DMS53 treated with DMSO at 0.1 percent for 48 hours (cell line): Measurements from ENCODE around the gene PWP2.
"Not testable (repeated sequence)": the region's sequence is repeated elsewhere in the genome, so short reads cannot be mapped to it uniquely, and the experiment has no call there.

ENCODE experiments used
- DNase-seq: peaks from one replicate; lab custom pipeline; 2025; ENCODE audit not compliant: unreplicated experiment; lab: John Stamatoyannopoulos, UW

PWP2 gene

DNA sequence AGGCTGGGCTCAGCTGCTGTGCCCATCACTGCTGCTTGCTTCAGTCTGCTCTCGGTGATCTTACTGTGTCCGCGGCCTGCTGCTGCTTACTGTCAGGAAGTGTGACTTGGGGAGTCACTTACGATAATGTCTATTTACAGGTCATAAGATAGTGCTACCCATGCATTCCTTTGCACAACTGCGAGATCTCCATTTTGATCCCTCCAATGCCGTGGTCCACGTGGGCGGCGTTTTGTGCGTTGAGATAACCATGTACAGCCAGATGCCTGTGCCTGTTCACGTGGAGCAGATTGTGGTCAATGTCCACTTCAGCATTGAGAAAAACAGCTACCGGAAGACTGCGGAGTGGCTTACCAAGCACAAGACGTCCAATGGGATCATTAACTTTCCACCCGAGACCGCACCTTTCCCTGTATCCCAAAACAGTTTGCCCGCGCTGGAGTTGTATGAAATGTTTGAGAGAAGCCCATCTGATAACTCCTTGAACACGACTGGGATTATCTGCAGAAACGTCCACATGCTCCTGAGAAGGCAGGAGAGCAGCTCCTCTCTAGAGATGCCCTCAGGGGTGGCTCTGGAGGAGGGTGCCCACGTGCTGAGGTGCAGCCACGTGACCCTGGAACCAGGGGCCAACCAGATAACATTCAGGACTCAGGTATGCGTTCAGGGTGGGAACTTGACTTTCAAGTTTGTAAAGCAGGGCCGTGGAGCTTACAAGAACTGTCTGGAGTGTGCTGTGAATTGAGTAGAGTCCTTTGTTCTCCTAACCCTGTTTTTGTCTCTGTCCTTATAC, 24.4 kb upstream of the PWP2 start:
- no peak for DNase-seq

DNA sequence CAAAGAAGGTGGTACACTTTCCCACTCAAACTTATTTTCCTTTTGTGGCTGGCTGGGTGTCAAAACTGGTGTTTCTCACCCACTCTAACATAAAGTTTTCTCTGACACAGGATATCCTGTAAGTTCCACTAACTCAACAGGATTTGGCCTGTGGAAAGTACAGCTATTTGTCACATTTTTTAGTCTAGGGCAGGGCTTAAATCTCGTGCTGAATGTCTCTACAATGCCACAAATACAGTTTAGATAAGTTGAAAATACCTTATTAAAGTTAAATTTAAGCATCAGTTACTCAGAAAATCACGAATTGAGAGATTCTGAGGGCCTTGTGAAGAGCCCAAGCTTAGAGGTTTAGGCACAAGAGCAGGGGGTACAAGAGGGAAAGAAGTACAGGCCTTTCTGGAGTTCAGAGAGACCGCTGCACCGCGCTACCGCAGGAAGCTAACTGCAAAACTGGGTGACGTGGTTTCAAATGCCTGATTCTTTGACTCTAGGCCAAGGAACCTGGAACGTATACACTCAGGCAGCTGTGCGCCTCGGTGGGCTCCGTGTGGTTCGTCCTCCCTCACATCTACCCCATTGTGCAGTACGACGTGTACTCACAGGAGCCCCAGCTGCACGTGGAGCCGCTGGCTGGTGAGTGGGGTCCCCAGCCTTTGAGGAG, 23.4 kb upstream of the PWP2 start:
- no peak for DNase-seq

- DNase-seq, result no peak
Measured at GRCh38 chr21:44084496-44085241, 22.5 kb upstream of the PWP2 start.

DNA sequence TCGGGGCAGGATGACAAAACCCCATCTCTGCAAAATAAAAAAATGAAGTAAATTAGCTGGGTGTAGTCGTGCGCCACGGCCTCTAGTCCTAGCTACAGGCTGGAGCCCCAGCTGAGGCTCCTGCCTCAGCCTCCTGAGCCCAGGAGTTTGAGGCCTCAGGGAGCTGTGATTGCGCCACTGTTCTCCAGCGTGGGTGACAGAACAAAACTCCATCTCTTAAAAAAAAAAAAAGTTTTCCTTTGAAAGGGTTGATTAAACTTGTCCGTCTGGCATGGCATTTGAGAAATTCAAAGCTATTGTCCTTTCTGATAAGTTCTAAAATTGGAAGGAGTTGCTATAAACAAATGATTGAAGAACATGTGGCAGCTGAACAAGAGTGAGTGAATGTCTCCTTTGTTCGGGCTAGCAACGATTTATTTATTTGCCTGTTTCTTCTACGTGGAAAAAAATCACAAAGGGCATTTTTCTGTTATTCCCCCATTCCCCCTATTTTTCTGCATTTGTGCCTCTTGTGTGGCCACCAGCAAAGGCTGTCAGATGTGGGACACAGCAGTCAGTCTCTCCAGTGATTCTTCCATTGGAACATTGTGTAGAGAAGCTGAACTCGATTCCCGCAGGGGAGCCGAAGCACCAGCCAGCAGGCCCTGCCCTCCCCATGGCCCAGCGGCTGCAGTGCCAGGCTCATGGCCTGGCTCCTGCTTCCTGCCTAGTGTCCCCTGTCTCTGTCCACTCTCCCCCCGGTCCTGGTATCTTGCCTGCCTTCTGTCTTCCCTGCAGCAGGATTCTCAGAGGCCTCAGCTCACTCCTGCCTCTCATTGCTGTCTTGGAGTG, 21.5 kb upstream of the PWP2 start:
- DNase-seq, result no peak

DNA sequence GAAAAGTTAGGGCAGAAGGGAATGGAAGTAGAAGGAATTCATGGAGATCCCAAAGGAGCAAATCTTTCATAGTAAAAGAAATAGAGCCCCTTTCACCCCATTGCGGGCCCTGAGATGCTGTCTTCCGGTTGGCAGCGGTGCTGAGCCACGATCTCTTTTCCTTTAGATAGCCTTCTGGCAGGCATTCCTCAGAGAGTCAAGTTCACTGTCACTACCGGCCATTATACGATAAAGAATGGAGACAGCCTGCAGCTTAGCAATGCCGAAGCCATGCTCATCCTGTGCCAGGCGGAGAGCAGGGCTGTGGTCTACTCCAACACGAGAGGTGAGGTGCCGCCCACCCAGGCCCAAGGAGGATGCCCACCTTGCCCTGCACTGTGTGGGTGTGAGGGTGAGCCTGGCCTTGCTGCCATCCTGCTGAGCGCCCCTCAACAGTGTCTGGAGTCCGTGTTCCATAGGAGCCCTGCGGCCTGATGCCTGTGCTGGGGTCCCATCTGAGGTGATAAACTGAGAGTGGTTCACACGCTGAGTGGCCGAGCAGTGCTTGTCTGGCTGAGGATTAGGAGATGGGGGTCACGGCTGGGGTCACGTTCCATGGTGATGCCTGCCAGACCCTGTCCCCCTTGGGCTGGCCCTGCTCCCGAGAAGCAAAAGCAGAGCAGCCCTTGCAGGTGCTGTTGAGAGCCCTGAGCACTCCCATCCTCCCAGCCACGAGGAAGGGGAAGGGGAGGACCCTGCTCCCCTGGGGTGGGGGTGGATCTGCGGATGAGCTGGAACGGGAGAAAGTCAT, 20.4 kb upstream of the PWP2 start:
- DNase-seq, result no peak

DNA sequence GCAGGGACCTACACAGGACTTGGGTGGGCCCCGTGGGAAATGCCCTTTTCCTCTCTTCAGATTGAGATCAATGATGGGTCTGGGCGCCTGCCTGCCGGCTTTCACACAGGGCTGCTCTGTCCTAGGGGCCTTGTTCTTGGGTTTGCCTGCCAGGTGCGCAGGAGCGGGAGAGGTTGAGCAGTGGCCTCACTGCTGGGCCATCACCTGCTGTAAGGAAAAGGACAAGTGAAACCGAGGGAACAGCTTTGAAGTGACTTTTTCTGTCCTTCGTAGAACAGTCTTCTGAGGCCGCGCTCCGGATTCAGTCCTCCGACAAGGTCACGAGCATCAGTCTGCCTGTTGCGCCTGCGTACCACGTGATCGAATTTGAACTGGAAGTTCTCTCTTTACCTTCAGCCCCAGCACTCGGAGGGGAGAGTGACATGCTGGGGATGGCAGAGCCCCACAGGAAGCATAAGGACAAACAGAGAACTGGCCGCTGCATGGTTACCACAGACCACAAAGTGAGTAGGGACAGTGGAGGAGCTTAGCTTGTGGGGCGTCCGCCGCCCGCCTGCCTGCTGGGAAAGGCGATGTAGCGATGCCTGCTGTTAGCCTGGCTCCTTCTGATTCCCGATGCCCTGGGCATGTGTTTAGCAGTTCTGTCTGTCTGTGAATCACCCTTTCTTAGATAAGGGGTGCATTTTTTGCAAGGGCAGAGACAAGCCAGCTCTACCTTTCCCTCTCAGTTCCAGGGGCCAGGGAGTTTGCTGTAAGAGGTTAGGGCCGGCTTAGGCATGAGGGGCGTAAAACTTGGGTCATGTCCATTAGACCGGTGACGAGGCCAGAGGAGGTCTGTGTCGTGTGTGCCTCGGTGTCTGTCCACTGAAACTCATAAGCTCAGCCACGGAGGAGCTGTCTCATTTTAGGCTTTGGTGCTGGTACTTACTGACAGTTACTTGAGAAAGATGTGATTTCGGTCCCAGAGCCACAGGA, 19.5 kb upstream of the PWP2 start:
- no peak for DNase-seq

GRCh38 chr21:44088401-44088780, 18.8 kb upstream of the PWP2 start:
- DNase-seq, result no peak

GRCh38 chr21:44089001-44089911, 17.9 kb upstream of the PWP2 start:
- DNase-seq, result no peak

- no peak for DNase-seq
Measured at GRCh38 chr21:44090325-44090724, 16.9 kb upstream of the PWP2 start.

- DNase-seq, result no peak
Measured at GRCh38 chr21:44092211-44092610, 15.0 kb upstream of the PWP2 start.

- no peak for DNase-seq
Measured at GRCh38 chr21:44093761-44094160, 13.4 kb upstream of the PWP2 start.

GRCh38 chr21:44094832-44095231, 12.4 kb upstream of the PWP2 start:
- no peak for DNase-seq

GRCh38 chr21:44098507-44098906, 8.7 kb upstream of the PWP2 start:
- not testable (repeated sequence) for DNase-seq

- DNase-seq, result not testable (repeated sequence)
Measured at GRCh38 chr21:44098964-44099363, 8.2 kb upstream of the PWP2 start.

- not testable (repeated sequence) for DNase-seq
Measured at GRCh38 chr21:44107589-44107988, 390 bp downstream of the PWP2 start.

- not testable (repeated sequence) for DNase-seq
Measured at GRCh38 chr21:44113702-44114371, 6.6 kb downstream of the PWP2 start.

DNA sequence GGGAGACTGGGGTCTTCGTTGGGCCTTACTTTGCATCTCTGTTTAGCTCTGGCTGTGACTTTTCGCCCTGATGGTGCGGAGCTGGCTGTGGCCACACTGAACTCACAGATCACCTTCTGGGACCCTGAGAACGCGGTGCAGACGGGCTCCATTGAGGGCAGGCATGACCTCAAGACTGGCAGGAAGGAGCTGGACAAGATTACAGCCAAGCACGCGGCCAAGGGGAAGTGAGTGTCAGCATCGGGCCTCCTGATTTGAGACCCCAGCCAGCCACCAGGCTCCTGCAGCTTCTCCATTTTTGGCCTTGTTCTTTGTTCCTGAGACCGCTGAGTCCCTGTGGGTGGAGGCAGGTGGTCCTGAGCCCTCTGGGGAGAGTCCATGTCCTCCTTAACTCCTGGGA, 14.9 kb downstream of the PWP2 start:
- not testable (repeated sequence) for DNase-seq
